ENCODE data around the gene FLT3LG.

FLT3LG gene

GRCh38 chr19:49439836-49440235 lies 34.2 kb upstream of the FLT3LG start:
- Histone ChIP-seq H4K8ac (ENCODE audit: low read depth, low read length) (no peak overlapping the region), H3K18ac (ENCODE audit: low read length) (no peak overlapping the region), H2AK5ac (ENCODE audit: low read length) (no peak overlapping the region), H4K12ac (ENCODE audit: low read depth, low read length) (no peak overlapping the region), H3K4me2 (ENCODE audit: low read length) (no peak overlapping the region), H3K9ac (ENCODE audit: low read length) (no peak overlapping the region), H2AFZ (ENCODE audit: insufficient read depth, low read length, poor library complexity) (no peak overlapping the region), H3K4me1 (ENCODE audit: control insufficient read depth in 1 of 2, insufficient read depth in 2 of 2, low read length in 2 of 2) (peaks cover 3% of the 10 kb centered on the region in 2 experiments), H3K4me3 (ENCODE audit: low read depth, low read length) (peak overlapping the region; percentile 47), H3K9me3 (ENCODE audit: insufficient read depth, low read depth, low read length) (peaks cover 17% of the 10 kb centered on the region), H3K27me3 (ENCODE audit: insufficient read depth, low read length) (peaks cover 56% of the 10 kb centered on the region), H3K27ac (ENCODE audit: low read depth, low read length) (no peak overlapping the region), H3K14ac (ENCODE audit: low read length) (no peak overlapping the region), H3K79me2 (ENCODE audit: control insufficient read depth, insufficient read depth, low read length, poor library complexity) (peaks cover 3% of the 10 kb centered on the region), H2BK5ac (ENCODE audit: low read depth, low read length, poor library complexity) (no peak overlapping the region), H3K4ac (ENCODE audit: low read depth, low read length) (no peak overlapping the region), H2BK12ac (ENCODE audit: low read length) (no peak overlapping the region), H2BK120ac (ENCODE audit: insufficient read depth, low read length, poor library complexity) (no peak overlapping the region), H3K23ac (ENCODE audit: low read length) (no peak overlapping the region), H3K79me1 (ENCODE audit: low read length) (peaks cover 5% of the 10 kb centered on the region), H3K36me3 (ENCODE audit: control insufficient read depth in 1 of 2, insufficient read depth in 2 of 2, low read length in 2 of 2) (no peaks in the 10 kb centered on the region), H4K91ac (ENCODE audit: low read depth, low read length) (no peak overlapping the region)
- no CpG with 5 or more reads among the region's 6 CpGs for WGBS (ENCODE audit: extremely low coverage, insufficient coverage, insufficient read length)
- DNase-seq = no peak

DNA sequence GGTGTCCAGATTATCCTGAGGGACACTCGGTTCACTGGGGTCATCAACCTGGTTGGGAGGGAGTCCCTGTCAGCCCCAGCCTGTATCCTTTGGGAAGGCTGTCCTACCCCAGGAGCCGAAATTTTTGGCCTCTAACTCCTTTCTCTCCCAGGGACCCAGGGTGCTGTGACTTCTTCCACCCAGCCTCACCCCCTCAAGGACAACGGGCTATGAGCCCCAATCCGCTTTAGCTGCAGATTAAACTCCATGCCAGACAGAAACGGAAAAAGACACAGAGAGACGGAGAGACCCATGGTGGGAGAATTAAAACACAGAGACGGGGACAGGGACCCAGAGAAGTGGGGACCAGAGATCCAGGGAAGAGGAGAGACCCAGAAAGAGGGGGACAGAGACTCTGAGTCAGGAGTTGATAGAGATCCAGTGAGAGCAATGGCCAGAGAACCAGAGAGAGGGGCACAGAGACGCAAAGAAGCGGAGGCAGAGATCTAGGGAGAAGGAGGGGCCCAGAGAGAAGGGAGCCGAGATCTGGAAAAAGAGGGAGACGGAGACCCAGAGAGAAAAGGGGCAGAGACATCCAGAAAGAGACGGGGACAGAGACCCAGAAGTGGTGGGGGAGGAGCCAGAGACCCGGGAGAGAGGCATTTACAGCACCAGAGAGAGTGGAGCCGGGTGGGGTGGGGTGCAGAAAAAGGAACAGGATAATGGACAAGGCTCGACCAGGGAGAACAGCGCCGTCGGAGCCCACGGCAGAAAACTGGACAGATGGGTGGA lies 33.4 kb upstream of the FLT3LG start:
- H3K9ac ChIP-seq (ENCODE audit: low read length) = no peak overlapping the region
- H3K79me2 ChIP-seq (ENCODE audit: control insufficient read depth, insufficient read depth, low read length, poor library complexity) = peaks cover 3% of the 10 kb centered on the region
- no peak overlapping the region for H3K14ac ChIP-seq (ENCODE audit: low read length)
- WGBS (ENCODE audit: extremely low coverage, insufficient coverage, insufficient read length) = no CpG with 5 or more reads among the region's 19 CpGs
- no peak overlapping the region for H2AK5ac ChIP-seq (ENCODE audit: low read length)
- peaks cover 5% of the 10 kb centered on the region for H3K79me1 ChIP-seq (ENCODE audit: low read length)
- no peak overlapping the region for H4K91ac ChIP-seq (ENCODE audit: low read depth, low read length)
- peaks cover 3% of the 10 kb centered on the region in 2 experiments for H3K4me1 ChIP-seq (ENCODE audit: control insufficient read depth in 1 of 2, insufficient read depth in 2 of 2, low read length in 2 of 2)
- H3K36me3 ChIP-seq (ENCODE audit: control insufficient read depth in 1 of 2, insufficient read depth in 2 of 2, low read length in 2 of 2) = no peaks in the 10 kb centered on the region
- H3K18ac ChIP-seq (ENCODE audit: low read length) = no peak overlapping the region
- no peak overlapping the region for H3K4me2 ChIP-seq (ENCODE audit: low read length)
- no peak overlapping the region for H2BK12ac ChIP-seq (ENCODE audit: low read length)
- no peak overlapping the region for H4K12ac ChIP-seq (ENCODE audit: low read depth, low read length)
- no peak overlapping the region for H3K4ac ChIP-seq (ENCODE audit: low read depth, low read length)
- H2AFZ ChIP-seq (ENCODE audit: insufficient read depth, low read length, poor library complexity) = no peak overlapping the region
- no peak overlapping the region for H2BK120ac ChIP-seq (ENCODE audit: insufficient read depth, low read length, poor library complexity)
- H3K27ac ChIP-seq (ENCODE audit: low read depth, low read length) = no peak overlapping the region
- no peak for DNase-seq
- H3K27me3 ChIP-seq (ENCODE audit: insufficient read depth, low read length) = peaks cover 56% of the 10 kb centered on the region
- H3K9me3 ChIP-seq (ENCODE audit: insufficient read depth, low read depth, low read length) = peaks cover 10% of the 10 kb centered on the region
- no peak overlapping the region for H2BK5ac ChIP-seq (ENCODE audit: low read depth, low read length, poor library complexity)
- H3K23ac ChIP-seq (ENCODE audit: low read length) = no peak overlapping the region
- H3K4me3 ChIP-seq (ENCODE audit: low read depth, low read length) = no peak overlapping the region
- no peak overlapping the region for H4K8ac ChIP-seq (ENCODE audit: low read depth, low read length)

DNA sequence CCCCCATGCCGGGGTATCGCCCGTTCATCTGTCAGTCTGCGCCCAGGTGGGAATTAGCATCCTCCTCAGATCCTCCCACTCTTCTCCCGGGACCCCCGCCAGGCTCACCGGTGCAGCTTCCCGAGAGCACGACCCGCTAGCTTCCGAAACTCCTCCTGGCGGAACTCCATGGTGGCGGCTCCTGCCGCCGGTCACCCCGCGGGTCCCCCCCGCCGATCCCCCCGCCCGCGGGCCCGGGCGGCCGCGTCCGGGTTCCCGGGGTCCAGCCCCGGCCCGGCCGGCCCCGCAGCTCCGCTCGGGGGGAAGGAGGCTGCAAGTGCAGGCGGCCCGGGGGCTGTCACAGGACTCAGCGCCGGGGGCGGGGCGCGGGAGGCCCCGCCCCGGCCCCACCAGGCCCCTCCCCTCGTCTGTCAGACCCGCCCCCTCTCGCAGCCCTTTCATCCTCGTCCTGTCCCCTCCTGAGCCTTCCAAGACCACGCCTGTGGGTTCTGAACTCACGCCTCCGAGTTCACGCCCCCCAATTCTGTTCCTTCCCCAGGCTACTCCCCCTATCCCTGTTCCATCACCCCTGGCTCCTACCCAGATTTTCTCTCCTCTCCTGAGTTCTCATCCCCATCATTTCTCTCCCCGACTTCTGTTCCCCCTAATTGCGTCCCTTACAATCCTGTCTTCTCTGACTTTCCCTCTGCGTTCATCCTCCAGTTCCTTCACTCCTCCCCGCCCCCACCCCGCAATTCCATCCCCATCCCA lies 32.6 kb upstream of the FLT3LG start, which contains the start of gene SLC17A7:
SLC17A7 (minus strand) TSS at position 318 of the 750 bp plus-strand sequence; CDS start at position 170, 148 bp downstream.
- H2AFZ ChIP-seq (ENCODE audit: insufficient read depth, low read length, poor library complexity) = no peak within 1 kb of the TSS
- H2BK12ac ChIP-seq (ENCODE audit: low read length) = peak within 1 kb of the TSS; percentile 13
- peaks cover 53% of the 10 kb centered on the region for H3K27me3 ChIP-seq (ENCODE audit: insufficient read depth, low read length)
- H3K18ac ChIP-seq (ENCODE audit: low read length) = no peak within 1 kb of the TSS
- no peak within 1 kb of the TSS for H3K27ac ChIP-seq (ENCODE audit: low read depth, low read length)
- no peak within 1 kb of the TSS for H2BK120ac ChIP-seq (ENCODE audit: insufficient read depth, low read length, poor library complexity)
- DNase-seq = peak in 1 of 2 donors; percentile 30
- H4K12ac ChIP-seq (ENCODE audit: low read depth, low read length) = no peak within 1 kb of the TSS
- no peak within 1 kb of the TSS for H4K8ac ChIP-seq (ENCODE audit: low read depth, low read length)
- WGBS (ENCODE audit: extremely low coverage, insufficient coverage, insufficient read length) = no CpG with 5 or more reads among the region's 56 CpGs
- no peak within 1 kb of the TSS for H4K91ac ChIP-seq (ENCODE audit: low read depth, low read length)
- H3K4me1 ChIP-seq (ENCODE audit: control insufficient read depth in 1 of 2, insufficient read depth in 2 of 2, low read length in 2 of 2) = peaks cover 1 to 3% of the 10 kb centered on the region in 2 experiments
- no peak within 1 kb of the TSS for H3K4me3 ChIP-seq (ENCODE audit: low read depth, low read length)
- no peak within 1 kb of the TSS for H3K9ac ChIP-seq (ENCODE audit: low read length)
- peaks cover under 1 to 2% of the 10 kb centered on the region in 2 experiments for H3K36me3 ChIP-seq (ENCODE audit: control insufficient read depth in 1 of 2, insufficient read depth in 2 of 2, low read length in 2 of 2)
- H3K79me2 ChIP-seq (ENCODE audit: control insufficient read depth, insufficient read depth, low read length, poor library complexity) = peaks cover 3% of the 10 kb centered on the region
- H3K23ac ChIP-seq (ENCODE audit: low read length) = no peak within 1 kb of the TSS
- peaks cover 7% of the 10 kb centered on the region for H3K9me3 ChIP-seq (ENCODE audit: insufficient read depth, low read depth, low read length)
- no peak within 1 kb of the TSS for H3K4me2 ChIP-seq (ENCODE audit: low read length)
- H3K4ac ChIP-seq (ENCODE audit: low read depth, low read length) = no peak within 1 kb of the TSS
- H2BK5ac ChIP-seq (ENCODE audit: low read depth, low read length, poor library complexity) = no peak within 1 kb of the TSS
- H3K79me1 ChIP-seq (ENCODE audit: low read length) = peaks cover 5% of the 10 kb centered on the region
- no peak within 1 kb of the TSS for H2AK5ac ChIP-seq (ENCODE audit: low read length)
- no peak within 1 kb of the TSS for H3K14ac ChIP-seq (ENCODE audit: low read length)

DNA sequence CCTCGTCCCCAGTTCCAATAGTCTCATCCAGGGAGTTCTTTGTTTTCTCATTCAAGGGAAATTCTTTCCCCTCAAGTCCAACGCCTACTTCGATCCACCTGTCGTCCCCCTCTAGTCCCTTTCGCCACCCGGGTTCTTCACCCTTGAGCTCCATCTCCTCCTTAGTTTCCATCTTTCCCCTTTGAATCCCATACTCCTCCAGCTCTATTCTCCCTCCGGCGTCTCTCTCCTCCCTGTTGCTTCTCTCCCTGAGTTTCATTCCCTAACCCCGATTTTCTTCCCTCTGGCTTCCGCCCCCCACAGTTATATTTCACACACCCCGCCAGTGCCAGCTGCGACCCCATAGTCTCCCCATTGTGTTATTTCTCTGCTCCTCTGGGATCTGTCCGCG lies 32.1 kb upstream of the FLT3LG start:
- no peak overlapping the region for H3K23ac ChIP-seq (ENCODE audit: low read length)
- peaks cover 3% of the 10 kb centered on the region for H3K79me2 ChIP-seq (ENCODE audit: control insufficient read depth, insufficient read depth, low read length, poor library complexity)
- H3K14ac ChIP-seq (ENCODE audit: low read length) = no peak overlapping the region
- H3K9me3 ChIP-seq (ENCODE audit: insufficient read depth, low read depth, low read length) = peaks cover 5% of the 10 kb centered on the region
- no peak overlapping the region for H2AFZ ChIP-seq (ENCODE audit: insufficient read depth, low read length, poor library complexity)
- no peak overlapping the region for H2BK12ac ChIP-seq (ENCODE audit: low read length)
- peaks cover 47% of the 10 kb centered on the region for H3K27me3 ChIP-seq (ENCODE audit: insufficient read depth, low read length)
- no peak overlapping the region for H4K91ac ChIP-seq (ENCODE audit: low read depth, low read length)
- no peaks in the 10 kb centered on the region for H3K4me1 ChIP-seq (ENCODE audit: control insufficient read depth in 1 of 2, insufficient read depth in 2 of 2, low read length in 2 of 2)
- H3K27ac ChIP-seq (ENCODE audit: low read depth, low read length) = no peak overlapping the region
- no CpG with 5 or more reads among the region's 14 CpGs for WGBS (ENCODE audit: extremely low coverage, insufficient coverage, insufficient read length)
- no peak overlapping the region for H3K9ac ChIP-seq (ENCODE audit: low read length)
- H3K4me2 ChIP-seq (ENCODE audit: low read length) = no peak overlapping the region
- H4K12ac ChIP-seq (ENCODE audit: low read depth, low read length) = no peak overlapping the region
- peaks cover 6 to 7% of the 10 kb centered on the region in 2 experiments for H3K36me3 ChIP-seq (ENCODE audit: control insufficient read depth in 1 of 2, insufficient read depth in 2 of 2, low read length in 2 of 2)
- no peak overlapping the region for H2AK5ac ChIP-seq (ENCODE audit: low read length)
- no peak overlapping the region for H3K4me3 ChIP-seq (ENCODE audit: low read depth, low read length)
- no peak for DNase-seq
- H2BK120ac ChIP-seq (ENCODE audit: insufficient read depth, low read length, poor library complexity) = no peak overlapping the region
- peaks cover 5% of the 10 kb centered on the region for H3K79me1 ChIP-seq (ENCODE audit: low read length)
- no peak overlapping the region for H3K4ac ChIP-seq (ENCODE audit: low read depth, low read length)
- no peak overlapping the region for H2BK5ac ChIP-seq (ENCODE audit: low read depth, low read length, poor library complexity)
- no peak overlapping the region for H3K18ac ChIP-seq (ENCODE audit: low read length)
- no peak overlapping the region for H4K8ac ChIP-seq (ENCODE audit: low read depth, low read length)
